HepG2 (cell line): ENCODE measurements around the gene HAGH. TPM values are rescaled to one million over a fixed set of nuclear protein-coding genes. Genes with fewer than 3 reads are reported as not detected.
A peak's percentile ranks its signal among the peaks of the same experiment; 100 is the strongest.

Experiments used
- AGO1 ChIP-seq: fragments of 200-400 bp; formaldehyde crosslinking; IDR thresholded peaks from 2 replicates; pipeline ENCODE4 v1.6.1; 2017; ENCODE audit warnings: mild to moderate bottlenecking, low read depth, low read length, moderate library complexity; ENCODE audit not compliant: poor library complexity, severe bottlenecking
- ARID3A ChIP-seq: IDR thresholded peaks from 2 replicates; pipeline ENCODE4 v1.6.1; 2012; ENCODE audit warnings: low read depth, low read length, improper control_type of control experiment
- CENPX ChIP-seq: sonication (generic); formaldehyde crosslinking; IDR thresholded peaks from 2 replicates; pipeline ENCODE4 v1.9.0; 2021; ENCODE audit warnings: mild to moderate bottlenecking, missing genetic modification reagents, moderate library complexity
- CREBL2 ChIP-seq: sonication (generic); formaldehyde crosslinking; IDR thresholded peaks from 2 replicates; pipeline ENCODE4 v1.8.1; 2023; ENCODE audit warnings: missing genetic modification reagents, mild to moderate bottlenecking, borderline replicate concordance
- HIVEP1 ChIP-seq: sonication (generic); formaldehyde crosslinking; IDR thresholded peaks from 2 replicates; pipeline ENCODE4 v1.4.0; 2020; ENCODE audit warnings: mild to moderate bottlenecking, missing genetic modification reagents
- HNRNPH1 ChIP-seq: fragments of 200-400 bp; formaldehyde crosslinking; optimal IDR thresholded peaks from 2 replicates; pipeline ENCODE3; 2017; ENCODE audit warnings: mild to moderate bottlenecking, low read depth, low read length
- HNRNPK ChIP-seq: fragments of 200-400 bp; formaldehyde crosslinking; IDR thresholded peaks from 2 replicates; pipeline ENCODE4 v1.6.1; 2018; ENCODE audit warnings: low read length, low read depth, moderate library complexity, mild to moderate bottlenecking; ENCODE audit not compliant: poor library complexity, severe bottlenecking
- KLF15 ChIP-seq: sonication (generic); formaldehyde crosslinking; IDR thresholded peaks from 2 replicates; pipeline ENCODE4 v1.8.1; 2023; ENCODE audit warnings: borderline replicate concordance, mild to moderate bottlenecking, inconsistent platforms, missing genetic modification reagents, mixed read lengths
- NFYC ChIP-seq: IDR thresholded peaks from 2 replicates; pipeline ENCODE4 v1.6.1; 2016; ENCODE audit warnings: missing genetic modification reagents, missing compliant biosample characterization
- RELA ChIP-seq: sonication (generic); formaldehyde crosslinking; IDR thresholded peaks from 2 replicates; pipeline ENCODE4 v1.4.0; 2020; ENCODE audit warnings: missing genetic modification reagents
- TEAD3 ChIP-seq: optimal IDR thresholded peaks from 2 replicates; pipeline ENCODE3; 2016; ENCODE audit warnings: borderline replicate concordance
- TOPORS ChIP-seq: sonication (generic); formaldehyde crosslinking; IDR thresholded peaks from 2 replicates; pipeline ENCODE4 v1.8.0; 2023; ENCODE audit warnings: mild to moderate bottlenecking, missing genetic modification reagents
- TRAFD1 ChIP-seq: sonication (generic); formaldehyde crosslinking; IDR thresholded peaks from 2 replicates; pipeline ENCODE4 v1.5.1; 2020; ENCODE audit warnings: missing genetic modification reagents, mild to moderate bottlenecking, borderline replicate concordance
- ZFP37 ChIP-seq: sonication (generic); formaldehyde crosslinking; IDR thresholded peaks from 2 replicates; pipeline ENCODE4 v1.4.0; 2020; ENCODE audit warnings: missing genetic modification reagents, borderline replicate concordance
- ZFP41 ChIP-seq: sonication (generic); formaldehyde crosslinking; IDR thresholded peaks from 2 replicates; pipeline ENCODE4 v1.4.0; 2020; ENCODE audit warnings: mild to moderate bottlenecking, missing genetic modification reagents, borderline replicate concordance
- ZNF136 ChIP-seq: sonication (generic); formaldehyde crosslinking; IDR thresholded peaks from 2 replicates; pipeline ENCODE4 v1.8.1; 2022; ENCODE audit warnings: low read depth, mild to moderate bottlenecking, moderate library complexity, missing genetic modification reagents
- ZNF317 ChIP-seq: sonication (generic); formaldehyde crosslinking; IDR thresholded peaks from 2 replicates; pipeline ENCODE4 v1.5.0; 2020; ENCODE audit warnings: mild to moderate bottlenecking, missing genetic modification reagents
- ZNF574 ChIP-seq: sonication (generic); formaldehyde crosslinking; IDR thresholded peaks from 2 replicates; pipeline ENCODE4 v1.4.0; 2020; ENCODE audit warnings: missing genetic modification reagents
- ZNF749 ChIP-seq: sonication (generic); formaldehyde crosslinking; IDR thresholded peaks from 2 replicates; pipeline ENCODE4 v1.8.0; 2022; ENCODE audit warnings: mild to moderate bottlenecking, missing genetic modification reagents, moderate library complexity, borderline replicate concordance
- ZNF883 ChIP-seq: sonication (generic); formaldehyde crosslinking; IDR thresholded peaks from 2 replicates; pipeline ENCODE4 v1.5.1; 2020; ENCODE audit warnings: mild to moderate bottlenecking, missing genetic modification reagents; ENCODE audit errors: not compliant biosample characterization
- polyA plus RNA-seq, 8 experiments: library from polyadenylated mRNA; depleted of rRNA in 3 of 8; stranded (reverse) in 7 of 8; unstranded in 1 of 8; fragments of >200 nt; fragmentation: Illumina TruSeq in 4 of 8; extraction: Trizol in 4 of 8; gene quantifications; 2 replicates each; pipeline versions ENCODE4 v1.2.1 to v1.2.3, GENCODE V29; 2011 to 2016; ENCODE audit warnings: low read depth in 4 of 8, missing spikeins in 1 of 8, mixed read lengths in 1 of 8; ENCODE audit not compliant: insufficient read depth in 1 of 8
- total RNA-seq, 5 experiments: library from RNA; depleted of rRNA; stranded (reverse); fragments of >200 nt; fragmentation: Illumina TruSeq; extraction: Trizol; gene quantifications; 2 replicates each; pipeline ENCODE4 v1.2.3, GENCODE V29; 2016; ENCODE audit warnings: low read depth in 1 of 5

Gene HAGH
- total and polyA plus RNA-seq, 2 of the 13 experiments (the other 11 are each of a cell fraction or from before 2014, with no cell fraction given) = 70.4 to 95.4 TPM

- TF ChIP-seq HIVEP1 (CRISPR knock-in tag) (peak; percentile 79), ZNF574 (CRISPR knock-in tag) (peak; percentile 88), ZNF136 (CRISPR knock-in tag) (peak; percentile 67; the same call in 1 of the 2 replicates), KLF15 (no peak; the same call in 1 of the 2 replicates), HNRNPH1 (no peak), NFYC (peak; percentile 94), AGO1 (peak; percentile 52), TOPORS (CRISPR knock-in tag) (no peak; the same call in 1 of the 2 replicates), TEAD3 (CRISPR knock-in tag) (peak; percentile 80), ZNF317 (CRISPR knock-in tag) (peak; percentile 77), CREBL2 (CRISPR knock-in tag) (0 out of 2 replicates have a peak, but pooled peaks have one; percentile 45), RELA (CRISPR knock-in tag) (no peak), ZNF749 (CRISPR knock-in tag) (peak; percentile 41; the same call in 1 of the 2 replicates), ZNF883 (CRISPR knock-in tag) (peak; percentile 92), ZFP41 (CRISPR knock-in tag) (no peak), ZFP37 (CRISPR knock-in tag) (no peak), ARID3A (no peak), TRAFD1 (CRISPR knock-in tag) (no peak), HNRNPK (peak; percentile 48), CENPX (no peak)
These were observed at the start of gene HAGH, which contains the start of gene FAHD1 (continued) for GRCh38 chr16:1826691-1827573.
